Lung microvascular endothelial cell (primary cell): Measurements from ENCODE around the gene BRINP3. TPM values are rescaled to one million over a fixed set of nuclear protein-coding genes. Genes with fewer than 3 reads are reported as not detected.

Source experiments
- DNase-seq, 2 donors: peaks; one replicate each; pipeline versions ENCODE4 v3.0.0 to v3.0.0-alpha.2; 2010; ENCODE audit warnings: low read depth in 2 of 2
- total RNA-seq: library from RNA; depleted of rRNA; stranded (reverse); fragments of >200 nt; gene quantifications from 2 replicates; pipeline ENCODE4 v1.2.1, GENCODE V29; 2014

Gene BRINP3
- total RNA-seq, 1 donor from 2014 or later = not detected

GRCh38 chr1:190452272-190452848 lies 25.3 kb downstream of the BRINP3 start:
- no peak for DNase-seq

- no peak for DNase-seq
Observed at GRCh38 chr1:190444464-190444863, 33.2 kb downstream of the BRINP3 start.

- no peak for DNase-seq
Observed at GRCh38 chr1:190439447-190439846, 38.2 kb downstream of the BRINP3 start.

- DNase-seq = peak; percentile 17 to 26
Observed at GRCh38 chr1:190436615-190437014, 41.0 kb downstream of the BRINP3 start.

- DNase-seq = no peak
Observed at GRCh38 chr1:190429932-190430331, 47.7 kb downstream of the BRINP3 start.

GRCh38 chr1:190429141-190429540 lies 48.5 kb downstream of the BRINP3 start:
- no peak for DNase-seq

- no peak for DNase-seq
Observed at GRCh38 chr1:190416239-190416638, 61.4 kb downstream of the BRINP3 start.

- no peak for DNase-seq
Observed at GRCh38 chr1:190413142-190413541, 64.5 kb downstream of the BRINP3 start.

GRCh38 chr1:190403402-190403801 lies 74.3 kb downstream of the BRINP3 start:
- DNase-seq = no peak

GRCh38 chr1:190399233-190399632 lies 78.4 kb downstream of the BRINP3 start:
- no peak for DNase-seq

GRCh38 chr1:190391582-190391981 lies 86.1 kb downstream of the BRINP3 start:
- no peak for DNase-seq

GRCh38 chr1:190377991-190378390 lies 99.7 kb downstream of the BRINP3 start:
- DNase-seq = no peak

- no peak for DNase-seq
Observed at GRCh38 chr1:190377294-190377693, 100.4 kb downstream of the BRINP3 start.

- no peak for DNase-seq
Observed at GRCh38 chr1:190376044-190376443, 101.6 kb downstream of the BRINP3 start.

- DNase-seq = peak in 1 of 2 donors; percentile 1
Observed at GRCh38 chr1:190373705-190374336, 103.8 kb downstream of the BRINP3 start.

GRCh38 chr1:190367200-190367599 lies 110.5 kb downstream of the BRINP3 start:
- DNase-seq = no peak

GRCh38 chr1:190365283-190365682 lies 112.4 kb downstream of the BRINP3 start:
- DNase-seq = no peak

GRCh38 chr1:190353538-190354101 lies 124.0 kb downstream of the BRINP3 start:
- DNase-seq = no peak

- no peak for DNase-seq
Observed at GRCh38 chr1:190344454-190344853, 133.2 kb downstream of the BRINP3 start.

GRCh38 chr1:190338829-190339228 lies 138.8 kb downstream of the BRINP3 start:
- DNase-seq = no peak

- no peak for DNase-seq
Observed at GRCh38 chr1:190328871-190329270, 148.8 kb downstream of the BRINP3 start.

- no peak for DNase-seq
Observed at GRCh38 chr1:190328361-190328760, 149.3 kb downstream of the BRINP3 start.

GRCh38 chr1:190327271-190327670 lies 150.4 kb downstream of the BRINP3 start:
- no peak for DNase-seq
